Skeletal muscle satellite cell (primary cell): ENCODE measurements around the gene PALLD. TPM values are rescaled to one million over a fixed set of nuclear protein-coding genes. Genes with fewer than 3 reads are reported as not detected.
"Not testable (repeated sequence)": the region's sequence is repeated elsewhere in the genome, so short reads cannot be mapped to it uniquely, and the experiment has no call there.

ENCODE experiments used
- H3K27me3 ChIP-seq: 2 replicates; pipeline ENCODE4 v1.7.0; 2013; ENCODE audit warnings: low read length; ENCODE audit not compliant: control insufficient read depth, insufficient read depth
- H3K36me3 ChIP-seq: 2 replicates; pipeline ENCODE4 v1.7.0; 2013; ENCODE audit warnings: mild to moderate bottlenecking, control low read depth, low read length; ENCODE audit not compliant: insufficient read depth
- H3K4me1 ChIP-seq: 2 replicates; pipeline ENCODE4 v1.7.0; 2013; ENCODE audit warnings: low read length; ENCODE audit not compliant: control insufficient read depth, insufficient read depth
- H3K4me2 ChIP-seq: 2 replicates; pipeline ENCODE4 v1.7.0; 2013; ENCODE audit warnings: mild to moderate bottlenecking, low read length
- H3K4me3 ChIP-seq: 2 replicates; pipeline ENCODE4 v1.7.0; 2013; ENCODE audit warnings: low read length
- H3K9ac ChIP-seq: 2 replicates; pipeline ENCODE4 v1.7.0; 2013; ENCODE audit warnings: mild to moderate bottlenecking, low read depth, low read length, moderate library complexity
- H3K9me3 ChIP-seq: replicated peaks from 2 replicates; pipeline ENCODE4 v1.7.0; 2013; ENCODE audit warnings: mild to moderate bottlenecking, control low read depth, low read length
- total RNA-seq: library from RNA; depleted of rRNA; stranded (reverse); fragments of >200 nt; gene quantifications from 2 replicates; pipeline ENCODE4 v1.2.3, GENCODE V29; 2012; rRNA removed

The PALLD gene
- 13.9 and 40.4 TPM in 2 replicates for total RNA-seq

- Histone ChIP-seq H3K4me1 (peaks cover 15% of the 10 kb centered on the region), H3K4me3 (peak within 1 kb of the TSS; percentile 38), H3K4me2 (peak within 1 kb of the TSS; percentile 26)
These were observed at the start of gene PALLD for GRCh38 chr4:168496834-168497233. Gene PALLD (plus strand): TSS chr4:168497052.

GRCh38 chr4:168449063-168449462 lies 47.8 kb upstream of the PALLD start:
- not testable (repeated sequence) for H3K9ac ChIP-seq, H3K4me3 ChIP-seq, H3K27me3 ChIP-seq, H3K9me3 ChIP-seq, H3K4me2 ChIP-seq
- Histone ChIP-seq H3K36me3 (peaks cover 25% of the 10 kb centered on the region), H3K4me1 (peaks cover 23% of the 10 kb centered on the region)

More at GRCh38 chr4:168496834-168497233, at the start of gene PALLD:
- Histone ChIP-seq H3K36me3 (no peaks in the 10 kb centered on the region), H3K9ac (peak within 1 kb of the TSS; percentile 65), H3K27me3 (no peaks in the 10 kb centered on the region), H3K9me3 (no peaks in the 10 kb centered on the region)

- H3K36me3 ChIP-seq: peaks cover 25% of the 10 kb centered on the region
- H3K9ac ChIP-seq: no peak overlapping the region
- no peaks in the 10 kb centered on the region for H3K27me3 ChIP-seq
- peaks cover 23% of the 10 kb centered on the region for H3K4me1 ChIP-seq
- no peaks in the 10 kb centered on the region for H3K9me3 ChIP-seq
- no peak overlapping the region for H3K4me2 ChIP-seq
- H3K4me3 ChIP-seq: no peak overlapping the region
These were observed 47.0 kb upstream of the PALLD start for GRCh38 chr4:168449719-168450452.

- Histone ChIP-seq H3K27me3 (no peaks in the 10 kb centered on the region), H3K4me2 (peak overlapping the region; percentile 32), H3K9me3 (no peaks in the 10 kb centered on the region), H3K4me1 (peaks cover 23% of the 10 kb centered on the region), H3K9ac (no peak overlapping the region), H3K4me3 (no peak overlapping the region), H3K36me3 (peaks cover 29% of the 10 kb centered on the region)
These were observed 45.5 kb upstream of the PALLD start for GRCh38 chr4:168451331-168451730.

- no peaks in the 10 kb centered on the region for H3K9me3 ChIP-seq
- H3K36me3 ChIP-seq: peaks cover 29% of the 10 kb centered on the region
- H3K27me3 ChIP-seq: no peaks in the 10 kb centered on the region
- peaks cover 23% of the 10 kb centered on the region for H3K4me1 ChIP-seq
- peak overlapping the region; percentile 32 for H3K4me2 ChIP-seq
- no peak overlapping the region for H3K4me3 ChIP-seq
- no peak overlapping the region for H3K9ac ChIP-seq
These were observed 45.0 kb upstream of the PALLD start for GRCh38 chr4:168451744-168452390.

GRCh38 chr4:168453146-168453545 lies 43.7 kb upstream of the PALLD start:
- no peaks in the 10 kb centered on the region for H3K27me3 ChIP-seq
- no peaks in the 10 kb centered on the region for H3K9me3 ChIP-seq
- peaks cover 26% of the 10 kb centered on the region for H3K36me3 ChIP-seq
- H3K4me1 ChIP-seq: peaks cover 23% of the 10 kb centered on the region
- H3K4me3 ChIP-seq: no peak overlapping the region
- H3K4me2 ChIP-seq: no peak overlapping the region
- no peak overlapping the region for H3K9ac ChIP-seq

- H3K4me3 ChIP-seq, H3K4me2 ChIP-seq, H3K27me3 ChIP-seq, H3K9me3 ChIP-seq, H3K9ac ChIP-seq, H3K4me1 ChIP-seq: not testable (repeated sequence)
- peaks cover 19% of the 10 kb centered on the region for H3K36me3 ChIP-seq
These were observed 38.6 kb upstream of the PALLD start for GRCh38 chr4:168458256-168458655.

- Histone ChIP-seq H3K4me1 (no peaks in the 10 kb centered on the region), H3K36me3 (peaks cover 17% of the 10 kb centered on the region), H3K9me3 (no peaks in the 10 kb centered on the region), H3K9ac (no peak overlapping the region), H3K27me3 (no peaks in the 10 kb centered on the region), H3K4me3 (no peak overlapping the region), H3K4me2 (no peak overlapping the region)
These were observed 35.0 kb upstream of the PALLD start for GRCh38 chr4:168461821-168462220.

GRCh38 chr4:168472920-168473319 lies 23.9 kb upstream of the PALLD start:
- no peak overlapping the region for H3K9ac ChIP-seq
- H3K27me3 ChIP-seq: no peaks in the 10 kb centered on the region
- peaks cover 17% of the 10 kb centered on the region for H3K36me3 ChIP-seq
- H3K4me3 ChIP-seq: no peak overlapping the region
- peaks cover 7% of the 10 kb centered on the region for H3K4me1 ChIP-seq
- no peaks in the 10 kb centered on the region for H3K9me3 ChIP-seq
- no peak overlapping the region for H3K4me2 ChIP-seq

- peak overlapping the region; percentile 26 for H3K4me2 ChIP-seq
- H3K4me1 ChIP-seq: peaks cover 14% of the 10 kb centered on the region
- no peak overlapping the region for H3K4me3 ChIP-seq
- no peaks in the 10 kb centered on the region for H3K9me3 ChIP-seq
- no peaks in the 10 kb centered on the region for H3K27me3 ChIP-seq
- peaks cover 17% of the 10 kb centered on the region for H3K36me3 ChIP-seq
- peak overlapping the region; percentile 26 for H3K9ac ChIP-seq
These were observed 22.1 kb upstream of the PALLD start for GRCh38 chr4:168474660-168475320.

GRCh38 chr4:168475745-168476144 lies 21.1 kb upstream of the PALLD start:
- Histone ChIP-seq H3K4me3 (no peak overlapping the region), H3K4me2 (no peak overlapping the region), H3K27me3 (no peaks in the 10 kb centered on the region), H3K4me1 (peaks cover 16% of the 10 kb centered on the region), H3K36me3 (peaks cover 11% of the 10 kb centered on the region), H3K9me3 (no peaks in the 10 kb centered on the region), H3K9ac (no peak overlapping the region)
